ENCODE results near the gene MAPK6.
"Not testable (repeated sequence)": the region's sequence is repeated elsewhere in the genome, so short reads cannot be mapped to it uniquely, and the experiment has no call there.

Gene MAPK6

GRCh38 chr15:51991141-51991540 lies 27.9 kb upstream of the MAPK6 start:
- TF ChIP-seq EZH2 (IDR thresholded peaks at IDR 0.05; ENCODE audit: borderline replicate concordance, low read length) (no peak), CTCF (IDR thresholded peaks at IDR 0.05; ENCODE audit: low read length) (no peak)
- Histone ChIP-seq H3K4me1 (ENCODE audit: insufficient read depth, low read length, severe bottlenecking) (no peaks in the 10 kb centered on the region), H3K4me3 (ENCODE audit: low read depth, low read length, poor library complexity, severe bottlenecking) (no peak overlapping the region), H3K27me3 (ENCODE audit: insufficient read depth, low read length) (no peaks in the 10 kb centered on the region), H3K4me2 (ENCODE audit: low read length) (no peak overlapping the region), H3K9ac (ENCODE audit: low read length) (no peak overlapping the region), H3K79me2 (ENCODE audit: insufficient read depth, low read length) (no peaks in the 10 kb centered on the region), H3K27ac (ENCODE audit: low read depth, low read length, poor library complexity, severe bottlenecking) (no peak overlapping the region), H3K9me3 (ENCODE audit: low read length) (no peaks in the 10 kb centered on the region), H3K9me2 (ENCODE audit: low read depth, low read length) (no peaks in the 10 kb centered on the region), H4K20me1 (ENCODE audit: insufficient read depth, low read length) (no peaks in the 10 kb centered on the region), H3F3A (ENCODE audit: insufficient read depth, low read length) (no peaks in the 10 kb centered on the region), H2AFZ (ENCODE audit: low read length) (no peak overlapping the region), H3K36me3 (ENCODE audit: insufficient read depth, low read length) (no peaks in the 10 kb centered on the region)

- Histone ChIP-seq H3K4me1 (ENCODE audit: insufficient read depth, low read length, severe bottlenecking) (no peaks in the 10 kb centered on the region), H3F3A (ENCODE audit: insufficient read depth, low read length) (no peaks in the 10 kb centered on the region), H3K36me3 (ENCODE audit: insufficient read depth, low read length) (no peaks in the 10 kb centered on the region), H3K27ac (ENCODE audit: low read depth, low read length, poor library complexity, severe bottlenecking) (no peak overlapping the region), H3K79me2 (ENCODE audit: insufficient read depth, low read length) (no peaks in the 10 kb centered on the region), H3K9me3 (ENCODE audit: low read length) (no peaks in the 10 kb centered on the region), H4K20me1 (ENCODE audit: insufficient read depth, low read length) (no peaks in the 10 kb centered on the region), H3K4me2 (ENCODE audit: low read length) (no peak overlapping the region), H3K9me2 (ENCODE audit: low read depth, low read length) (no peaks in the 10 kb centered on the region), H3K27me3 (ENCODE audit: insufficient read depth, low read length) (no peaks in the 10 kb centered on the region), H3K4me3 (ENCODE audit: low read depth, low read length, poor library complexity, severe bottlenecking) (no peak overlapping the region), H3K9ac (ENCODE audit: low read length) (no peak overlapping the region), H2AFZ (ENCODE audit: low read length) (no peak overlapping the region)
- no peak for TF ChIP-seq CTCF (IDR thresholded peaks at IDR 0.05; ENCODE audit: low read length)
- TF ChIP-seq EZH2 (IDR thresholded peaks at IDR 0.05; ENCODE audit: borderline replicate concordance, low read length), result no peak
These were observed 26.1 kb upstream of the MAPK6 start for GRCh38 chr15:51992953-51993352.

GRCh38 chr15:52002351-52002750 lies 16.7 kb upstream of the MAPK6 start:
- no peaks in the 10 kb centered on the region for H3K9me2 ChIP-seq (ENCODE audit: low read depth, low read length)
- H3K9me3 ChIP-seq (ENCODE audit: low read length), result peaks cover 6% of the 10 kb centered on the region; the same call in 1 of the 2 replicates
- no peaks in the 10 kb centered on the region for H3F3A ChIP-seq (ENCODE audit: insufficient read depth, low read length)
- H3K27ac ChIP-seq (ENCODE audit: low read depth, low read length, poor library complexity, severe bottlenecking), result no peak overlapping the region
- TF ChIP-seq EZH2 (IDR thresholded peaks at IDR 0.05; ENCODE audit: borderline replicate concordance, low read length) (no peak), CTCF (IDR thresholded peaks at IDR 0.05; ENCODE audit: low read length) (no peak)
- no peaks in the 10 kb centered on the region for H3K27me3 ChIP-seq (ENCODE audit: insufficient read depth, low read length)
- no peak overlapping the region for H3K4me3 ChIP-seq (ENCODE audit: low read depth, low read length, poor library complexity, severe bottlenecking)
- peaks cover 8% of the 10 kb centered on the region for H3K4me1 ChIP-seq (ENCODE audit: insufficient read depth, low read length, severe bottlenecking)
- H4K20me1 ChIP-seq (ENCODE audit: insufficient read depth, low read length), result no peaks in the 10 kb centered on the region
- H2AFZ ChIP-seq (ENCODE audit: low read length), result no peak overlapping the region
- H3K9ac ChIP-seq (ENCODE audit: low read length), result no peak overlapping the region
- no peak overlapping the region for H3K4me2 ChIP-seq (ENCODE audit: low read length)
- H3K79me2 ChIP-seq (ENCODE audit: insufficient read depth, low read length), result no peaks in the 10 kb centered on the region
- no peaks in the 10 kb centered on the region for H3K36me3 ChIP-seq (ENCODE audit: insufficient read depth, low read length)

- H2AFZ ChIP-seq (ENCODE audit: low read length); H3F3A ChIP-seq (ENCODE audit: insufficient read depth, low read length); H3K4me2 ChIP-seq (ENCODE audit: low read length); H3K9me2 ChIP-seq (ENCODE audit: low read depth, low read length); H3K36me3 ChIP-seq (ENCODE audit: insufficient read depth, low read length); H3K79me2 ChIP-seq (ENCODE audit: insufficient read depth, low read length); H3K4me3 ChIP-seq (ENCODE audit: low read depth, low read length, poor library complexity, severe bottlenecking); H3K27me3 ChIP-seq (ENCODE audit: insufficient read depth, low read length); H4K20me1 ChIP-seq (ENCODE audit: insufficient read depth, low read length); H3K9me3 ChIP-seq (ENCODE audit: low read length); H3K27ac ChIP-seq (ENCODE audit: low read depth, low read length, poor library complexity, severe bottlenecking); H3K9ac ChIP-seq (ENCODE audit: low read length): not testable (repeated sequence)
- peaks cover 10% of the 10 kb centered on the region for H3K4me1 ChIP-seq (ENCODE audit: insufficient read depth, low read length, severe bottlenecking)
These were observed 15.9 kb upstream of the MAPK6 start for GRCh38 chr15:52003089-52003488.
